ENCODE measurements around the gene EHD4.

The EHD4 gene

DNA sequence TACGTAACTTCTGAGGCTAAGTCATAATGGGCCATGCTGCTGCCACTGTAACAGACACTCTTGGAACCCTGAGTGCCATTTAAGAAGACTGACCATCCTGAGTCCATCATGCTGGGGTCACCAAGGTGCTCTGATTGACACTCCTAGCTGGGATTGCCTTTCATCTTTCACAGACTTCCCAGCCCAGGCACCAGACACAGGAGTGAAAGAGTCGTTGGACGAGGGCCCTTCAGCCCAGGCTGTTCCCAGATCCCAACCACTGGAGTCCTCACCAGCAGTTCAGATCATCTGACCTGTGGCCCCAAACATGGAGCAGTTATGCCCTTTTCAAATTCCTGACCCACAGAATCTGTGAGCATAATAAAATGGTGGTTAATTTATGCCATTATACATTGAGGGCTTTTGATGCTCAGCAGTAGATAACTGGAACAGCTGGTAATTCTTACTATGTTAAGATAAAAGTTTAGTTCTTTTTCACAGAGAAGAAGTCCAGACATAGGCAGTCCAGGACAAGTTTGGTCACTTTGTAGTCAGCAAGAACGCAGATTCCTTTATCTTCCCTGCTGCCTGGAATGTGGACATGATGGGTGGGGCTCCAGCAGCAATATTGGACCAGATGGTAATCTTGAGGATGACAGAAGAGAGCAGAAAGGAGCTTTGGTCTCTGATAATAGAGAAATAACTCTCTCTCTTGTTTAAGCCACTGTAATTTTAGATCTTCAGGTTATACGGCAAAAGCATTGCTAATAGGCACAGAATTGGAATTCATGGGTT lies 7.3 kb upstream of the EHD4 start:
- no peak for DNase-seq

DNA sequence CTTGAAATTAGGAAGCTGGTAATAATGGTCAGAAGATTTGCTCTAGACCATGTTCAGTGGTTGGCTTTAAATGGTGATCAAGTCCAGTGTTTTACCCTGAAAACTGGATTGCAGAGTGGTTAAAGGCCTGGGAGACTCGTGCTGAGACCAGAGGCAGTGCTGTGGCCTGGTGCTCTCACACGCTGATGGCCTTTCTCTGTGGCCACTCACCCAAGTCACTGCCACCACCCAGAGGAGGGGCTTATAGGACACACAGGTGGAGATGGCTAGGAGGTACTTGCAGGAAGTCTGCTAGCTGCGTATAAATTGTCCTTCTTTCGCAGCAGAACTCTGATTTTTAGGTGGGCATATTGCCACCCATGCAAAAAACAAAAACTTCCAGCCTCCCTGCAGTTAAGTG lies 6.2 kb upstream of the EHD4 start:
- DNase-seq: no peak

DNA sequence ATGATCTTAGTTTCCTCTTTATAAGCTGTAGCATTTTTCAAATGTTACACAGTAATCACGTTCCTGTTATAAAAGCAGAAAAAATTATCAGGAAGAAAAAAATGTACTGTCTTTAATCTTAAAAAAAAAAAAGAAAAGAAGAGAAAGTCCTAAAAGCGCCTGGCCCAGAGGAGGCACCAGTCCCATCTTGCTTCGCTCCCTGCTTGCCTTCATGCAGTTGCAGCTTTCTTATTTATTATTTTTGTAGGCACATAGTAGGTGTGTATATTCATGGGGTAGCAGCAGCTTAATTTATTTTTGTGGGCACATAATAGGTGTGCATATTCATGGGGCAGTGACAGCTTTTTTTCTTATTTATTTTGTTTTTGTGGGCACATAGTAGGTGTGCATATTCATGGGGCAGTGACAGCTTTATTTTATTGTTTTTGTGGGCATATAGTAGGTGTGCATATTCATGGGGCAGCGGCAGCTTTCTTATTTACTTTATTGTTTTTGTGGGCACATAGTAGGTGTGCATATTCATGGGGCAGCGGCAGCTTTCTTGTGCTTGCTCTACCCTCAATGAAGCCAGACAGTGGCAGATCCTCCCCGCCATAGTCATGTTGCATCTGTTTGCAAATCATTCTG lies 5.5 kb upstream of the EHD4 start:
- no peak for DNase-seq

DNA sequence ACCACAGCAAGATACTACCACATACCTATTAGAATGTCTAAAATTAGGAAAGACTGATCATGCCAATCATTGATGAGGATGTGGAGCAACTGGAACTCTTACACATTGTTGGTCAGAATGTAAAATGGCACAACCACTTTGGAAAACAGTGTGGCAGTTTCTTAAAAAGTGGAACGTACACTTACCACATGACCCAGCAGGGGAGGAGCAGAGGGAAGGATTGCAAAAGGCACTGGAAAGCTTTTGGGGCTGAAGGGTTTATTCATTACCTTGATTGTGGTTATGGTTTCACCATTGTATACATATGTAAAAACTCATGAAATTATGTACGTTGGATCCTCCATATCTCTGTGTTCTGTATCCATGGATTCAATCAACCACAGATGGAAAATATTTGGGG lies 3.3 kb upstream of the EHD4 start:
- no peak for DNase-seq

DNA sequence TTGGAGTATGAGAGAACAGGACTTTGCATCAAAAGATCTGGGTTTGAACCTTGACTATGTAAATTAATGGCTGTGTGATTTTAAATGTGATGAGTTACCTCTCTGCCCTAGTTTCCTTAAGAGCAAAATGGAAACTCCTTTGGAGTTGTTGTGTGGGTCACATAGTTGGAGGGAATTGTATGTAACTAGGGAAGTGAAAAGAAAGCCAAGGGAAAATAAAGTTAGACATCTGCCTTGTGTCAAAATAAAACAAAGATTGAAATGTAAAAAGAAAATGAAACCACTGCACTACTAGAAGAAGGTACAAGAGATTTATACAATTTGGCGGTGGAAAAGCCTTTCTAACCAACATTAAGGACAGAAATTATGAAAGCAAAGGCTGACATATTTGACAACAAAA lies 1.7 kb upstream of the EHD4 start:
- no peak for DNase-seq

DNA sequence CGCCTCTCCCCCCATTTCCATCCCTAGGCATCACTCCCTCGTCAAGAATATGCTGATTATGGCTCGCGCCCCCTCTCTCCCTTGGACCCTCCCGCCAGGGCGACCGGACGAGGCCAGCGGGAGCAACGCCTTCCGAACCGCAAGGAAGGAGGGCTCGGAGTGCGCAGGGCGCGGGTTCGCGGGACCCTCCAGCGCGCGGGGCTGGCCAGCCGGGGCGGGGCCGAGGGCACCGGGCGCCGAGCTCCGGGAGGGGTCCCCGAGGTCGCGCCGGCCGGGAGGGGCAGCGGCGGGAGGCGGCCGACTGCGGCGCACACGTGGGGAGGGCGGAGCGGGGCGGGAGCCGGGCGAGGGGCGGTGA lies 483 bp downstream of the EHD4 start:
- no peak for DNase-seq

DNA sequence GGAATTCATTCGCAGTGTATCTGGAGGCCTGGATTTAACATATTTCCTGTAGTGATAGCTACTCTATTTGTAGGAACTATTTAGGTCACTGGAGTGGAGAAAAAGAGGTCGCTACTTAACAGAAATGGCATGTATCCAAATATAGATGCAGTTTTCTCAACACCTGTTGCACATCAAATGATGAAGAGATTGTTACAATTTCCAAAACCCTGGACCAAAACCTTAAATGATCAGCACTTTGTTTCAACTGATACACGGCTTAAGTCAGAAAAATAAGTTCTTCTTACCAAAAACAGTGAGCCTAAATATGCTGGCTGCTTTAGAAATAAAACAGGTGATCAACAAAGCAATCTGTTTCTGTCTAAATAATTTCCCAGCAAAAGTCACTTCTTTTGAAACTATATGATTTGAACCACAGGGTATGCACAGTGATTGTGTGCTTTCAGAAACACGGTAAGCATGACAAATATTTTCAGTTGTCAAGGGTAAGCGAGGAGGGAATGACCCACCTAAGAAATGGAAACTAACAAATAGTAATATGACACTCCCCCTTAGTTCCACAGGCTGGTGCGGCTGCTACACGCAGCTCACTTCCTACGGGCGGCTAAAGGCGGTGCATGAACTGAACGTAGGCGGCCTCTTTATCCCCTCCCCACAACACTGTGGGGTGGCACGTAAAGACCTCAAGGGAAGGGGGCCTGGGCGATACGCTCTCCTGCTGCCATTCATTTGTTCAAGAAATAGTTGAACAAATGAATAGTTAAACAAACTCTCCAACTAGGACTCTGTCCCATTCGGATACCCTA lies 1.1 kb downstream of the EHD4 start:
- peak; percentile 90 for DNase-seq

DNA sequence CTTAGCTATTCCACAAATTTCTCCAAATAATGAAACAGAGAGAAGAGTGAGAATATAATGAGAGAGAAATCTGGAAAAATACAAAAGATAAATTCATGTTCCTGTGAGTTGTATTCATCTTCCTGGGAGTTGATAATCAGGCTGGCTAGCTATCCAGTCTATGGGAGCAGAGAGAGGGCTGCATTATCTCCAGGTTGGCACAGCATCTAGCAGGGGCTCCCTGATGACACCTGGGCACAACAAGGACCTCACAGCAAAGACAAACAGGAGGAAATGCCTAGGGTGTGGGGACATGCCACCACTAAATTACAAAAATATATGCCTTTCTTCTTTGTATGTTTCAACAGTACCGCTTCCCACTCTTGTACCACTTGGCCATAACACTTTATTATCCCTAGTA lies 1.9 kb downstream of the EHD4 start:
- no peak for DNase-seq

DNA sequence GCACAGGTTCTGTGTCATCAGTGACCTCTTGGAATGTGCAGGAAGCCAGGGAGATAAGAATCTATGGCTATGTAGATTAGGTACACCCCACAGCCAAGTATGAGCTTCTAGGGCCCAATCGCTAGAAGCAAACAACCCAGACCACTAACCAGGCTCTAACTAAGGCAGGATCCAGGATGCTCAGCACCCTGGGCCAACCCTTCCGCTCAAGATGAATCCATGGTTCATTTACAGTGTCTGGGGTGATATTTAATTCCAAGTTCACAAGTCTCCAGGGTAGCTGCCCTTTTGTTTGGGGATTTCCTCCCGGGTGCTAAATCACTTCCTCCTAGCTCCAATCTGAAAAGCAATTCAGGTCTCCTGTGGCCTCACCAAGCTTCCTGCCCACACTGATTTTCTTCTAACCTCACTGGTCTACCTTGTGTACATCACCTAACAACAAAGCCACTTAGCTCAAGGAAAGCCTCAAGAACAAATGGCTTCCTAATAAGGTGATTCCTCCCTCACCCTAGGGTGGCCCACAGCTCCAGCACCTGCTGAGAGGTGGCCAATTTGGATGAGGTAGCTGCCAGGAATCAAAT lies 2.4 kb downstream of the EHD4 start:
- peak; percentile 77 for DNase-seq

DNA sequence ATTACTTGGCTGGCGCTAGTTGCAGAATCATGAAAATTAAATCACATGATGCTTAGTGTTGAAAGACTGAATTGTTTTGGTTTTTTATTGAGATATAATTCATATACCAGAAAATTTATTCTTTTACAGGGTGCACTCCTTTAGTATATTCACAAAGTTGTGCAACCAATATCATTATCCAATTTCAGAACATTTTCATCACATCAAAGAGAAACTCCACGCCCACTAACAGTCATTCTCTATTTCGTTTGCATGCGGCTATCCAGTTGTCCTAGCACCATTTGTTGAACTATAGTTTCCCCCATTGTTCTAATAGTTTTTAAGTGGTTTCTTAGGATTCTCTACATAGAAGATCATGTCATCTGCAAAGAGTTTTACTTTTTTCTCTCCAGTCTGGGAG lies 3.7 kb downstream of the EHD4 start:
- no peak for DNase-seq

DNA sequence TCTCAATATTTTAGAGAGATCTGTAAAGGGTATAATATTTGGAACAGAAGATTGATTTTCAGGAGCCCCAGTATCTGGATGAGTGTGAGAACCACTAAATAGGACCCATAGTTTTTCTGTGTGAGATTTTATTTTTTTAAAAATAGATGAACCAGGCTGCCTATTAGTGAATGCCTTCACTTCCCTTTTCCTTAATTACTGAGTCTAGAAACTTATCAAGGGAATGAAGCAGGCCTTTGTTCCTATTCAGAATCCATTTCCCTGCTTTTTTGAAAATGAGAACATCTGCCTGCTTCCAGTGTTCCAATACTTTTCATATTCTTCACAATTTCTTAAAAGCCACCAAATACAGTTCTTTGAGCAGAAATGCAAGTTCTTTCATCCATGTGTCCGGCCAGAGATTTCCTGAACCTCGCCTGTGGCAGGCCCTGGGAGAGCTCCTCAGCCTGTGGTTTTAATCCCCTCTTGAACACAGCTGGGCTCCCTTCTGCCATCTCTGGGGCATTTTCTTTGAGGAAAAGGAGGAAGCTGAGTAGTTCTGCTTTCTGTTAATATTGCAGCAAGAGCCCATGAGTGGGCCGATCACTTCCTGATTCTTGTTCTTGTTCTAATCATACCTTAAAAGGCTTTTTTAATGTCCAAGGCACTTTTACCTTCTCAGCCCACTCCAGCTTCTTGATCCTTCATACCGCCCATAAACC lies 4.7 kb downstream of the EHD4 start:
- DNase-seq: no peak

DNA sequence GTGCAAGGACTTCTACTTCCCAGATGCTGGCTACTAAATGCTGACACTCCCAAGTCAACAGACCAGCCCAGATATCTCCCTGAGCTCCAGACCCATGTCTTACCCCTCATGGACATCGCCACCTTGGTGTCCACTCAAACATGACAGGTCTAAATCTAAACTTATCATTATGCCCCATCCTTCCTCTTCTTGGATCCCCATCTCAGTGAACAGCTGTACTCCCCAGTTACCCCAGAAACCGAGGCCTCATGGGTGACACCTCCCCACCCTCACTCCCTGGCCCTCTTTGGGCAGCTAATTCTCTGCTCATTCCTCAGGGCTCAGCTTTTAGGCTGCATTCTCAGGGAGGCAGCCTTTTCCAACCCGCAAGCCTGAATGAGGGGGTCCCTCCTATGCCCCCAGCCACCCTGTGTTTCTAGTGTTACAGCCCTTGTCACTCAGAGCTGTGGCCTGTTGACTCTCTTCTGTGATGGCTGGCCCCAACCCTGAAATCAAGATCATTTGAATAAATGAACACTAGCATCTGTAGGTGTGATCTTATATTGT lies 5.4 kb downstream of the EHD4 start:
- no peak for DNase-seq

DNA sequence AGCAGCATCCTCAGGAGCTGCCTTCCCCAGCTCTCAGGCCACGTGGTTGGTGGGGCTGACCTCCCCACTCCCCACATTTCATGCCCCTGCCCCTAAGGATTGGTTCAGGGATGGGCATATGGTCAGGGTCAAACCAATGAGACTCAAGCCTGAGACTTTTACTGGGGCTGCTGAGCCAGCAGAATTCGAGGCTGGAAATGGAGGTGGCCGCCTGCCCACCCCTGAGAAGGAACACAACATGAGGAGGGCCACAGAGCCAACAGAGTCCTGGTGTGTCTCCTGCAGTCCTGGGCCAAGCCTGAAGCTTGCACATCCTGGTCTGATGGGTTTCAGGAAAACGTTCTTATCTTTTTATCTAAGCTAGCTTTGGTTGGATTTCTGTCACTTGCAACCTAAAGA lies 5.9 kb downstream of the EHD4 start:
- DNase-seq: no peak

DNA sequence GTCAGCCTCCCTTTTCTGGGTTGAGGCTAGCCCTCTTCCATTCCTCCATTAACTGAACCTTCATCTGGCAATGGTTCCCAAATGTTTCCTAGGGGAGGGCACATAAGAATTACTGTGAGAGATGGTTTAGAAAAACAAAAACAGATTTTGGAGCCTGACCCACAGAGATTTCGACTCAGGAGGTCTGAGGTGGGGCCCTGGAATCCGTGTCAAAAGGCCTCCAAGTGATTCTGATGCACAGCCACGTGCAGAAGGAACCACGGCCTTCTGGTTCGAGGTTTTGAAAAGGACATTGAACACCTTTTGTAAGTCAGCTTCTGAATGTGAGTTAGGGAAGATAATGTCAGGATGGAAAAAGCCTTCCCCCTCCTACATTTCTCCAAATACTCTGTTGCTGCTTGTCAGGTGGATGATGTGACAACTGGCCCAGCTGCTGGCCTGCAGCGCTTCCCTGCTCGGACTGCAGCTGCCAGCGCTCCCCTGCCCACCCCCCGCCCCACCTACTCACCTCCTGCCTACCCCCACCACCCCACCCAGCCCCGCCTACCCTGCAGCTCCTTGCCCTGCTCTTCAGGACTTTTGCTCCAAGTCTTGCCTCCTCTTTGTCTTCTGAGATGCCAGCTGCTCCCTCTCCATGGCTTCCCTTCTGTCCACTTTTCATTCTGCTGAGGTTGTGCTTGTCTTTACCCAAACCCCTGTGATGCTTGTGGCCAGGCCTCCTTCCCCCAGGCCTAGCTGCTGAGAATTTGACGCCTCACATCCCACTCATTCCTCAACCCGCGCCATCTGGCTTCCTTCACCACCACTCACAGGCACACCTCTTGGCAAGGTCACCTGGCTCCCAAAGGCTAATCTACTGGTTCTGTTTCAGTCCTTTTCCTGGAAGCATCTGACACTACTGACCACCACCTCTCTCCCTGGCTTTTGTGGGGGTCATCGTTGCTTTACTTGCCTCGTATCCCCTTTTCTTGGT lies 6.6 kb downstream of the EHD4 start:
- DNase-seq: peak; percentile 50

DNA sequence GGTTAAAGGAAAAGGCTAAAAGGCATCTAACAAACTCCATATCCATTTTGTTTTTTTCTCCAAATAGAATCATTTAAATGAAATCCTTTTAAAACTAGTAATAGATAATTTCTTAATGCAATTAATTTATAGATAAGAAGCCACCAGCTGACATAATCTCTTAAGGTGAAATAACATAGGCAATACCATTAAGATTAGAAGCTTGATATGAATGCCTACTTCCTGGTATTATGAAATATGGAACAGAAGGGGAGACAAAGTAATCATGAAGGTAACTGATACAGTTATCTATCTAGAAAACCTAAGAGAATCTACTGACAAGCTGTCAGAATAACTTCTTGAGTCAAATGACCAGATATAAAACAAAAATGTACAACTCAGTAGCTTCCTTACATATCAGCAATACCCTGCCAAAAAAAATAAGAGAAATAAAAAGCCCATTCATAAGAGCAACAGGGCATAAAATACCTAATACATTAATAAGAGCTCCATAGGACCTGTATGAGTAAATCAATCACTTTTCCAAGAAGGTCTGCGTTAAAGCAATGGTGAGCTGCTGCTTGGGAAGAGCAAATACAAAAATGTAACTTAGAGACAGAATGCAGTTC lies 10.7 kb downstream of the EHD4 start:
- DNase-seq: no peak

DNA sequence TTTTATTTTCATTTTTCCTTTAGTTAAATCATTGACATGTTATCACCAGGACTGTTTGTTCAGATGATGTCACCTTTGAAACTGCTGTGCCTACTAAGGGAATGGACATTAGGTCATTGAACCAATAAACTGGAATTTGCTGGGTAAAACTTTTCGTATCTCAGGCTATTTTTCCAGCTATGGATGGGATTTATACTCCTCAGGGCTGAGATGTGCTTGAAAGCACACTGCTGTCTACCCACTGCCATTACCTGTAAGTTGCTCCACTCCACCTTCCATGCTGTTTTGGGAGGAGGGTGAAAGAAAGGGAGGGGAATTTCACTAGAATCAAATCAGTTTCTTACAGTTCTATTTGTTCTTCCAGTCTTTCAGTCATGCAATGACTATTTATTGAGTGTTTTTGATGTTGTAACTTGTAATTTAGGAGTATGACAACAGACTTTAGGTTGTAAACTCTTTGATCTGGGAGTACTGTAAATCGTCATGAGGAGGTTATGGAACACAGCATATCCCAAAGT lies 11.3 kb downstream of the EHD4 start:
- DNase-seq: no peak

DNA sequence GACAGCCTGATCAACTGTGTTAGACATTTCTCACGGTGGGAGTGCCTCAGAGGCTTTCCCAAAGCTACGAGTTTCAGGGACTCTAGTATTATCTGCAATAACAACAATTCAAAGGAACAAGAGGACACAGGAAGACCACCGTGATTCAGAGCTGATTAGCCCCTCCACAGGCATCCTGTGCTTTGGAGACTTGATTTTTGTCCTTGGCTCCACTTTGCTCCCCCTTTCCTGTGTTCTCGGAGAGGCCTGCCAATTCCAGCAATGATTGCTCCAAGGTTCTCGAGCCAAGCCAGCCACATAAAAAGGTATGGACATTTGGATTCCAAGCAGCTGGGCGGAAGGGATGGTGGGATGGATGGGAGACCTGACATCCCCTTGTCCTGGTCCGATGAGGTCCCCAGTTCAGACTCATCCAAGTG lies 14.3 kb downstream of the EHD4 start:
- DNase-seq: no peak

DNA sequence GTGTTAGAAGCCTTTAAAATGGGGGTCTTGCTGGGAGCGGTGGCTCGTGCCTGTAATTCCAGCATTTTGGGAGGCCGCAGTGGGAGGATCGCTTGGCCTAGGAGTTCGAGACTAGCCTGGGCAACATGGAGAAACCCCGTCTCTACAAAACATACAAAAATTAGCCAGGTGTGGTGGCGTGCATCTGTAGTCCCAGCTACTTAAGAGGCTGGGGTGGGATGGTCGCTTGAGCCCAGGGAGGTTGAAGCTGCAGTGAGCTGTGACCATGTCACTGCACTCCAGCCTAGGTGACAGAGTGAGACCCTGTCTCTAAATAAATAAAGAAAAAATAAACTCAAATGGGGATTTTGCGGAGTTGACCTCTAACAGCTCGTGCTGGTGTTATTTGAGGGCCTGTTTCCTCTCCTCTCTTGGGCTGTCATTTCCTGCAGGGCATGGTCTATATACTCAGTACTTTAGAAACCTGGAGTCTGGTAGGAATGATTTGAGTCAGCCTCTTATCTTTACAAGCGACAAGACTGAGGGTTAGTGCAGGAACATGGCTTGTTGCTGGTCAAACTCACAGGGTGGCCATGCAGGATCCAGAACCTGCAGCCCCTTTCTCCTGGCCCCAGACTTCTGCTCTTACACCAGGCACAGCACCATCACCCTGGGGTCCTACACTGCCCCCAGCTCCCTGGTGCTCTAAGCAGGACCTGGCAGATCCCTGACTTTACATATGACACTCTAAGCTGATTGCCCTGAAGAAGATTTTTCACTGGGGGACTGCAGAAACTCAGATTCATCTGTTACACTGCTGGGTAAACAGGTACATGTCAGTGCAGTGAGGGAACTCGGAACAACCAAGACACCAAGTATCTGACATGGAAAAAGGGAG lies 15.1 kb downstream of the EHD4 start:
- peak; percentile 84 for DNase-seq

DNA sequence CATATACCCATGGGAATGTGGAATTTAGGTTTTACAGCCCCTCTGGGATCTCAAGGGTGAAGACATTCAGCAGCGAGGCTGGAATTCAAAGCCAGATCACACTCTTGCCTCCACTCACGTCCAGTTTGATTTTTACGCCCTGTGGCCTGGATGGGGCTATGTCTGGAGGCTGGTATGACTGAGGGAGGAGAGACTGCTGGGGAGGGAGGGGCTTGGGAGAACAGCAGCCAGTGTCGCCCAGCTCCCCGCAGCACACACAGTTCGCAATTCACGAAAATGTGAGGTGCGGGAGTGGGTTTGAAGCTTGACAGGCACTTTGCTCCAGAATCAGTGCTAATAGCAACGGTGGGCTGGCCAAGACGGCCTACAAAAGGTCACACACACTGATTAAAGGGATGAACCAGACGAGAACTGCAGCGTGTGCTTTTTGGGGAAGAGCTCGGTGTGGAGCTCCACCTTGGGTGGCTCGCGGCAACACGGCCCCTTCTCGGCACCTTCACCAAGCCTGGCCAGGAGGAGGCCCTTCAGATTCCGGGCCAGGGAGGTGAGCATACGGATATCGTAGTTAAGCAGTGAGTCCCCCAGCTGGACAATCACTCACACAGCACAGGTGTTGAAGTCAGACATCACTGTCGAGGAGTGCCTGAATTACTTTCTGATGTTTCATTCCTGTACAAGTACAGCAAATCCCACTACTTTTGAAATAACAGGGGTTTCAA lies 16.4 kb downstream of the EHD4 start:
- DNase-seq: no peak
